PFSK-1 (cell line): ENCODE results near the gene SIN3A.

Experiments used
- FOXP2 ChIP-seq: optimal IDR thresholded peaks from 2 replicates; pipeline ENCODE3; 2011; ENCODE audit warnings: borderline replicate concordance, control low read depth, inconsistent platforms; ENCODE audit not compliant: insufficient read depth; ENCODE audit errors: extremely low read length, extremely low read depth
- POLR2AphosphoS5 ChIP-seq: IDR thresholded peaks from 2 replicates; pipeline ENCODE4 v1.6.1; 2012; ENCODE audit warnings: low read depth, mild to moderate bottlenecking, control low read depth, low read length, moderate library complexity
- SIN3A ChIP-seq: IDR thresholded peaks from 2 replicates; pipeline ENCODE4 v1.6.1; 2012; ENCODE audit warnings: mild to moderate bottlenecking, low read length, moderate library complexity, borderline replicate concordance; ENCODE audit not compliant: insufficient read depth
- TAF1 ChIP-seq: IDR thresholded peaks from 2 replicates; pipeline ENCODE4 v1.6.1; 2012; ENCODE audit warnings: low read length, control low read depth, borderline replicate concordance; ENCODE audit not compliant: insufficient read depth
- TF ChIP-seq, protein P1 (sequence below), 2 experiments: IDR thresholded peaks; 2 replicates each; pipeline versions ENCODE4 v1.6.1 to v1.8.0; 2011 to 2012; ENCODE audit warnings: low read depth in 2 of 2, low read length in 2 of 2, control low read depth in 1 of 2, inconsistent platforms in 1 of 2, mild to moderate bottlenecking in 1 of 2, moderate library complexity in 1 of 2; ENCODE audit not compliant: insufficient read depth in 1 of 2

SIN3A gene

DNA sequence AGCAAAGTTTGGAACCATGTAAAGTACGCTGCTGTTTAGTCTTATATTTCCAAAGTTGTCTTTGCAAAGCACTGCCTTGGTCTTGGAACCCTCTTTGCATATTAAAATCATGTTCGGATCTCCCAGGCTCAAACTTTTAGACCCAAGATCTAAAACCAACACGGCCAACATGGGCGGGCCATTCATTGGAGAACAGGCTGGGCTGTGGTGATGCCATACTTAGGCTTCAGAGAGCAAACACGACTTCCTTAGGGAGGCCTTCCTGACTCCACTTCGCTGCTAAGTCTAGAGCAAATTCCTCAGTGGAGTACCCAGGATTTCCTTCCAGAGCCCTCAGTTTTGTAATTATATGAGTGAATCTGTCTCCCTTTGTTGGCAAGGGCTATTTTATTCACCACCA is 86.6 kb downstream of the SIN3A start:
- TF ChIP-seq SIN3A (no peak), FOXP2 (no peak), TAF1 (no peak), POLR2AphosphoS5 (no peak)
- TF ChIP-seq, protein P1, sequence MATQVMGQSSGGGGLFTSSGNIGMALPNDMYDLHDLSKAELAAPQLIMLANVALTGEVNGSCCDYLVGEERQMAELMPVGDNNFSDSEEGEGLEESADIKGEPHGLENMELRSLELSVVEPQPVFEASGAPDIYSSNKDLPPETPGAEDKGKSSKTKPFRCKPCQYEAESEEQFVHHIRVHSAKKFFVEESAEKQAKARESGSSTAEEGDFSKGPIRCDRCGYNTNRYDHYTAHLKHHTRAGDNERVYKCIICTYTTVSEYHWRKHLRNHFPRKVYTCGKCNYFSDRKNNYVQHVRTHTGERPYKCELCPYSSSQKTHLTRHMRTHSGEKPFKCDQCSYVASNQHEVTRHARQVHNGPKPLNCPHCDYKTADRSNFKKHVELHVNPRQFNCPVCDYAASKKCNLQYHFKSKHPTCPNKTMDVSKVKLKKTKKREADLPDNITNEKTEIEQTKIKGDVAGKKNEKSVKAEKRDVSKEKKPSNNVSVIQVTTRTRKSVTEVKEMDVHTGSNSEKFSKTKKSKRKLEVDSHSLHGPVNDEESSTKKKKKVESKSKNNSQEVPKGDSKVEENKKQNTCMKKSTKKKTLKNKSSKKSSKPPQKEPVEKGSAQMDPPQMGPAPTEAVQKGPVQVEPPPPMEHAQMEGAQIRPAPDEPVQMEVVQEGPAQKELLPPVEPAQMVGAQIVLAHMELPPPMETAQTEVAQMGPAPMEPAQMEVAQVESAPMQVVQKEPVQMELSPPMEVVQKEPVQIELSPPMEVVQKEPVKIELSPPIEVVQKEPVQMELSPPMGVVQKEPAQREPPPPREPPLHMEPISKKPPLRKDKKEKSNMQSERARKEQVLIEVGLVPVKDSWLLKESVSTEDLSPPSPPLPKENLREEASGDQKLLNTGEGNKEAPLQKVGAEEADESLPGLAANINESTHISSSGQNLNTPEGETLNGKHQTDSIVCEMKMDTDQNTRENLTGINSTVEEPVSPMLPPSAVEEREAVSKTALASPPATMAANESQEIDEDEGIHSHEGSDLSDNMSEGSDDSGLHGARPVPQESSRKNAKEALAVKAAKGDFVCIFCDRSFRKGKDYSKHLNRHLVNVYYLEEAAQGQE (IDR thresholded peaks at IDR 0.05; ENCODE audit: insufficient read depth in 1 of 2, low read depth in 2 of 2, low read length in 2 of 2) = no peak

DNA sequence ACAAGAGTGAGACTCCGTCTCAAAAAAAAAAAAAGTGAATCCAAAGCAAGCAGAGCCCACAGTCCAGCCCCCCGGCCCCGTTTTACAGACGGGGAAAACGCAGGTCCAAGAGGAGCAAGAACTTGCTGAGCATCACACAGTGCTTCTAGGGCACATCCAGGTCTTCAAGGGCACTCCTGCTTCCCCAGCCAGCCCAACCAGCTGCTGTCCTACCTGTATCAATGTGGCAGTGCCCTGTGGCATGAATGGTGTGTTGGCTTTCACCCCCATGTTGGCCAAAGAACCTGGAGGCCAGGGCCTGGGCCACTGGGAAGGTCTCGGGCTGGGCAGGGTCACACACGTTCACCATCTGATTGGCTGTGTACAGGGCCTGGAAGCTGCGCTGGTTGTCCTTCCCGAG is 87.7 kb downstream of the SIN3A start:
- TF ChIP-seq FOXP2 = no peak

DNA sequence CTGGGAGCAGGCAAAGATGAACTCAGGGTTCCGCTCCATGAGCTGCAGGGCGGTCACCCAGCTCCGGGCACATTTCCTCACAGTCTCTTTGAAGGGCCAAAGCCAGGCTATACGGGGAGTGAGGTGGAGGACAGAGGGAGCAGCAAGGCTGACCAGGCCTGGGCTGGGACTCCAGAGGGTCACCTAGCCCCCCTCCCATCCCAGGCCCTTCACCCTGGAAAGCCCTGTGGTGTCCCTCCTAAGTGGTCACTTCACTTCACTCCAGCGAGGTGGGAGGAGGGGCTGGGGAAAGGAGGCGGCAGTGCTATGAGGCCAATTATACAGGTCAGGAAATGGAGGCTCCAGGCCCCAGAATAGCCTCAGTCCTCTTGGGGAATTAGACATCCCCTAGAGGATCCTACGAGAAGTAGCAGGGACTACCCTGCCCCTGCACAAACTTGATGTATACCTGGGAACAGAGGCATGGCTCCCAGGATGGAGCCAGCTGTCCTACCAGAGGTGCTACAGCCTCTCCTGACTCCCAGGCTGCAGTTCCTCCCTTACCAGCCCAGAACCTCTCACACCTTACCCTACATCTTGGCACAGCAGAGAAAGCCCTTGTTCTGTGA is 88.7 kb downstream of the SIN3A start:
- TF ChIP-seq TAF1 (no peak), POLR2AphosphoS5 (no peak)
- TF ChIP-seq, protein P1 (IDR thresholded peaks at IDR 0.05; ENCODE audit: insufficient read depth in 1 of 2, low read depth in 2 of 2, low read length in 2 of 2) = no peak

- no peak for TF ChIP-seq FOXP2
- TF ChIP-seq POLR2AphosphoS5 = 0 out of 2 replicates have a peak, but pooled peaks have one; percentile 21
Observed at GRCh38 chr15:75361989-75362641, 89.4 kb downstream of the SIN3A start.

DNA sequence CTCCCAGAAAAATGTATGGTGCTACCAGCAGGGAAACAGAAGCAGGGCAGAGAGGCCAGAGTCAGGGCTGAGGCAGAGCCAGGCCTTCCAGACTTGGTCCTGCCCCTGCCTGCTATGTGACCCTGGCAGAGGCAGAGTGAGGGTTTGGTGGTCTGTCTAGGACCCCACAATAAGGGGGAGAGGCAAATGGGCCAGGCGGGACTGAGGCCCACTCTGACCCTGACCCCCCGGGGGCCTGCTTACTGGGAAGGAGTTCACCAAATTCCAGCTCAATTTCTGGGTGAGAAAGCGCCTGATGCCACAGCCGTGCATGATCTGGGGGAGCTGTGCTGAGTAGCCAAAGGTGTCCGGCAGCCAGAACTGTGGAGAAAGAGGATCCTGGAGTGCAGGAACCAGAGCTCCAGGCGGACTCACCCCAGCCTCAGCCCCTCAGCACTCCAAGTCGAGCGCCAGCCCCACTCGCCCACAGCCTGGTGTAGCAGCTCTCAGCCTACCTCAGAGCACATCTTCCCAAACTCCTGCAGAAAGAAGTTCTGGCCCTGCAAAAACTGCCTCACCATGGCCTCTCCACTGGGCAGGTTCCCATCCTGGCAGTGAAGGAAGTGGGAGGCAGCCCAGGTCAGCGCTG is 90.0 kb downstream of the SIN3A start:
- TF ChIP-seq FOXP2 (no peak), TAF1 (no peak), POLR2AphosphoS5 (no peak), SIN3A (no peak)
- TF ChIP-seq, protein P1 (IDR thresholded peaks at IDR 0.05; ENCODE audit: insufficient read depth in 1 of 2, low read depth in 2 of 2, low read length in 2 of 2) = no peak

DNA sequence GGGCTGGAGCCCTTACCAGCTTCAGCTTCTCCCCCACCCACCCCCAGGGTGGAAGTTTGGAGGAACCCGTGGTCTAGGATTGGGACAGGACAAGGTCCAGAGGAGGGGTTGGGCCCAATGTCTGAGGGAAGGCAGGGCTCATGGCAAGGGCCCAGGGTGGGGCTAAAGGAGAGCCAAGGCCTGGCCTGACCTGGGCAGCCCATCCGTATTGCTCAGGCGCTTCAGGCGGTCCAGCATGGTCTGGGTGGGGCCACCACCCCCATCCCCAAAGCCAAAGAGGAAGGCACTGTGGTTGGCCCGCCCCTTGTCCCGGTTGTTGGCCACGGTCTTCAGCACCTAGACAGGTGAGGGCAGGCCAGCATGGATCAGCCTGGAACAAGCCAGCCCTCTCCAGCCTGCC is 90.6 kb downstream of the SIN3A start:
- TF ChIP-seq, protein P1 (IDR thresholded peaks at IDR 0.05; ENCODE audit: insufficient read depth in 1 of 2, low read depth in 2 of 2, low read length in 2 of 2) = no peak
- TF ChIP-seq FOXP2 (no peak), TAF1 (no peak), POLR2AphosphoS5 (no peak), SIN3A (no peak)
